Fibroblast of villous mesenchyme (primary cell): ENCODE measurements around the gene SHANK3. TPM values are rescaled to one million over a fixed set of nuclear protein-coding genes. Genes with fewer than 3 reads are reported as not detected.

Experiments used
- DNase-seq: peaks from one replicate; pipeline ENCODE4 v3.0.0-alpha.2; 2010; ENCODE audit warnings: low read depth
- H3K4me3 ChIP-seq: 2 replicates; pipeline ENCODE4 v1.5.1; 2011; ENCODE audit warnings: low read depth, mild to moderate bottlenecking, low read length
- CTCF ChIP-seq: IDR thresholded peaks from 2 replicates; pipeline ENCODE4 v1.5.1; 2012; ENCODE audit warnings: low read depth, mild to moderate bottlenecking, low read length; ENCODE audit not compliant: insufficient read depth
- total RNA-seq: library from RNA; depleted of rRNA; stranded (reverse); fragments of >200 nt; gene quantifications from 2 replicates; pipeline ENCODE4 v1.2.3, GENCODE V29; 2012

Gene SHANK3
- total RNA-seq, 1 donor = 0.86 TPM

GRCh38 chr22:50715250-50715649 lies 42.6 kb downstream of the SHANK3 start:
- no peak for DNase-seq
- no peak overlapping the region for H3K4me3 ChIP-seq
- no peak for TF ChIP-seq CTCF

GRCh38 chr22:50715776-50716175 lies 43.2 kb downstream of the SHANK3 start:
- TF ChIP-seq CTCF = no peak
- no peak for DNase-seq
- H3K4me3 ChIP-seq = no peak overlapping the region

- H3K4me3 ChIP-seq = no peak overlapping the region
- no peak for TF ChIP-seq CTCF
- DNase-seq = no peak
These were observed 43.8 kb downstream of the SHANK3 start for GRCh38 chr22:50716290-50717024.

GRCh38 chr22:50717709-50718351 lies 45.2 kb downstream of the SHANK3 start:
- no peak for DNase-seq
- TF ChIP-seq CTCF = no peak
- H3K4me3 ChIP-seq = no peak overlapping the region

GRCh38 chr22:50718352-50718709 lies 45.7 kb downstream of the SHANK3 start:
- no peak for TF ChIP-seq CTCF
- no peak overlapping the region for H3K4me3 ChIP-seq

GRCh38 chr22:50719814-50720300 lies 47.2 kb downstream of the SHANK3 start:
- DNase-seq = no peak
- no peak for TF ChIP-seq CTCF
- no peak overlapping the region for H3K4me3 ChIP-seq

More at GRCh38 chr22:50718352-50718709, 45.7 kb downstream of the SHANK3 start:
- DNase-seq = no peak
